Smooth muscle cell of the pulmonary artery (primary cell): ENCODE measurements around the gene RPUSD2. TPM values are rescaled to one million over a fixed set of nuclear protein-coding genes. Genes with fewer than 3 reads are reported as not detected.

Experiments used
- total RNA-seq: library from RNA; depleted of rRNA; stranded (reverse); fragments of >200 nt; gene quantifications from 2 replicates; pipeline ENCODE4 v1.2.3, GENCODE V29; 2014

The RPUSD2 gene
- total RNA-seq: 9.3 and 10.8 TPM in 2 replicates

GRCh38 chr15:40569129-40569953 lies at the start of gene RPUSD2:
Gene RPUSD2 (plus strand): TSS chr15:40569299. CDS start chr15:40569338, 39 bp downstream.

GRCh38 chr15:40564591-40565332 lies 4.3 kb upstream of the RPUSD2 start, which contains the start of gene CCDC32:
Gene CCDC32 (minus strand): TSS chr15:40565042. CDS start chr15:40563015, 2,027 bp downstream.

DNA sequence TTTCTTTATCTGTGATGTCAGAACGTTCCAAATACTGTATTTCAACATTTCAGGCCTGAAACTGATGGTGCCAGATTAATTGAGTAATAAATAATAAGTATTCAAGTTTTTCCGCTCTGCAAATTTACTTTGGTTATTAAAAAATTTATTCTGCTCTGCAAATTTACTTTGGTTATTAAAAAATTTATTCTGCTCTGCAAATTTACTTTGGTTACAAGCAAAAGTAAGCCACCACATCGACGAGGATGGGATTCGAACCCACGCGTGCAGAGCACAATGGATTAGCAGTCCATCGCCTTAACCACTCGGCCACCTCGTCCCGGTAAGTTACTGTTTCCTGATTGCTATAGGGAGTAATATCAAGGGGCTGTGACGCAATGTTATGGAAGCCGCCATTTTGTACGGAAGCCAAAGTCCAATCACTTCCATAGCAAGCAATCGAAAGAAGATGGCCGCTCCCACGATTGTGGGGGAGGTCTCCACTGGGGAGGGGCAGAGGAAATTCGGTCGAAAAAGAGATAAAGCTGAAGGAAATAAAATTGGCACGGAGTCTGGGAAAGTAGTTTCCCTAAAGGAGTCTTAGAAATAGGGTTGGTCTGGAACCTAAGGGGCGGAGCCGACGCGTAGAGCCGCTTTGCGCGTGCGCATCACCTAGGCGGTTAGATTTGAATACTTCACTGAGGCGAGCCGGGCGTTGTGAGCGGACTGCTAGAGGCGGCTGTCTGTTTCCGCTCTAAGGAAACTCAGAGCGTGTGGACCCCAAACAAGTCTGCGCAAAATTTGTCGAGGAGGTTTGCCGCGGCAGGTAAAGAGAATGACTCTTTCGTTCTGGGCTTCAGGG lies 24.7 kb downstream of the RPUSD2 start, which contains the start of gene KNL1:
Gene KNL1, plus strand, starts transcription at position 662 of the 841 bp plus-strand sequence. CDS start 8,683 bp downstream, outside the sequence.

Other genes starting within 250 kb of the RPUSD2 start
- 26.2 and 32.5 TPM in 2 replicates for gene INAFM2, start 245.6 kb upstream of the RPUSD2 start, total RNA-seq
- 49.3 and 91.9 TPM in 2 replicates for gene CCDC9B, start 228.4 kb upstream of the RPUSD2 start, total RNA-seq
- gene PHGR1, start 218.3 kb upstream of the RPUSD2 start, total RNA-seq: not detected in 2 replicates
- 0.13 and 0.17 TPM in 2 replicates for gene DISP2, start 211.1 kb upstream of the RPUSD2 start, total RNA-seq
- 14.0 and 20.7 TPM in 2 replicates for gene KNSTRN, start 186.6 kb upstream of the RPUSD2 start, total RNA-seq
- 63.4 and 84.4 TPM in 2 replicates for gene IVD, start 163.5 kb upstream of the RPUSD2 start, total RNA-seq
- gene BAHD1, start 128.3 kb upstream of the RPUSD2 start, total RNA-seq: 9.4 and 10.4 TPM in 2 replicates
- 18.4 and 21.8 TPM in 2 replicates for gene CHST14, start 98.3 kb upstream of the RPUSD2 start, total RNA-seq
- gene CCDC32, start 4.3 kb upstream of the RPUSD2 start, total RNA-seq: 13.0 and 17.1 TPM in 2 replicates
- 2.0 and 5.7 TPM in 2 replicates for gene KNL1, start 24.9 kb downstream of the RPUSD2 start, total RNA-seq
- gene RAD51, start 125.9 kb downstream of the RPUSD2 start, total RNA-seq: 1.4 and 1.8 TPM in 2 replicates
- gene RMDN3, start 186.0 kb downstream of the RPUSD2 start, total RNA-seq: 21.3 and 24.7 TPM in 2 replicates
- gene GCHFR, start 194.8 kb downstream of the RPUSD2 start, total RNA-seq: 0.85 and 1.5 TPM in 2 replicates
- 0.07 TPM in 1 of 2 replicates, not detected in the other for gene C15orf62, start 200.7 kb downstream of the RPUSD2 start, total RNA-seq
- gene ZFYVE19, start 237.8 kb downstream of the RPUSD2 start, total RNA-seq: 17.8 and 18.7 TPM in 2 replicates
- gene DNAJC17, start 238.2 kb downstream of the RPUSD2 start, total RNA-seq: 12.1 and 12.6 TPM in 2 replicates